PFSK-1 (cell line): Measurements from ENCODE around the gene DCTN1.

Experiments
- POLR2AphosphoS5 ChIP-seq: IDR thresholded peaks from 2 replicates; pipeline ENCODE4 v1.6.1; 2012; ENCODE audit warnings: low read depth, mild to moderate bottlenecking, control low read depth, low read length, moderate library complexity
- SIN3A ChIP-seq: IDR thresholded peaks from 2 replicates; pipeline ENCODE4 v1.6.1; 2012; ENCODE audit warnings: mild to moderate bottlenecking, low read length, moderate library complexity, borderline replicate concordance; ENCODE audit not compliant: insufficient read depth
- TAF1 ChIP-seq: IDR thresholded peaks from 2 replicates; pipeline ENCODE4 v1.6.1; 2012; ENCODE audit warnings: low read length, control low read depth, borderline replicate concordance; ENCODE audit not compliant: insufficient read depth
- TF ChIP-seq, protein P1 (sequence below), 2 experiments: IDR thresholded peaks; 2 replicates each; pipeline versions ENCODE4 v1.6.1 to v1.8.0; 2011 to 2012; ENCODE audit warnings: low read depth in 2 of 2, low read length in 2 of 2, control low read depth in 1 of 2, inconsistent platforms in 1 of 2, mild to moderate bottlenecking in 1 of 2, moderate library complexity in 1 of 2; ENCODE audit not compliant: insufficient read depth in 1 of 2

DNA sequence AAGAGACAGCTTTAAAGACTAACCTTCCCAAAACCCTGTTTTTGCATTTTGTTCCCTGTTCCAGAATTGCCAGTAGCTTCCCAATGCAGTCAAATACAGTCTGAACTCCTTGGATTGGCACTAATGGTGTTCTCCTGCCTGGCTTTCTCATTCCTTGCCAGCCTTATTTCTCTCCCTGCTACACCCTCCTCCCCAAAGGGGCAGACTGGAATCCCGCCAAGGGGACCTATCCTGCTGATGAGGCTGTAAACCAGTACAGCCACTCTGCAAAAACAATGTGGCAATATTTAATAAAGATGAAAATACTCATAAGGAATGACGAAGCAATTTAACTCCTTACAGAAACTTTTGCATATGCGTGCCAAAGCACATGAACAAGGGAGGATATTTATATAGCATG lies 32.4 kb downstream of the DCTN1 start:
- TF ChIP-seq, protein P1, sequence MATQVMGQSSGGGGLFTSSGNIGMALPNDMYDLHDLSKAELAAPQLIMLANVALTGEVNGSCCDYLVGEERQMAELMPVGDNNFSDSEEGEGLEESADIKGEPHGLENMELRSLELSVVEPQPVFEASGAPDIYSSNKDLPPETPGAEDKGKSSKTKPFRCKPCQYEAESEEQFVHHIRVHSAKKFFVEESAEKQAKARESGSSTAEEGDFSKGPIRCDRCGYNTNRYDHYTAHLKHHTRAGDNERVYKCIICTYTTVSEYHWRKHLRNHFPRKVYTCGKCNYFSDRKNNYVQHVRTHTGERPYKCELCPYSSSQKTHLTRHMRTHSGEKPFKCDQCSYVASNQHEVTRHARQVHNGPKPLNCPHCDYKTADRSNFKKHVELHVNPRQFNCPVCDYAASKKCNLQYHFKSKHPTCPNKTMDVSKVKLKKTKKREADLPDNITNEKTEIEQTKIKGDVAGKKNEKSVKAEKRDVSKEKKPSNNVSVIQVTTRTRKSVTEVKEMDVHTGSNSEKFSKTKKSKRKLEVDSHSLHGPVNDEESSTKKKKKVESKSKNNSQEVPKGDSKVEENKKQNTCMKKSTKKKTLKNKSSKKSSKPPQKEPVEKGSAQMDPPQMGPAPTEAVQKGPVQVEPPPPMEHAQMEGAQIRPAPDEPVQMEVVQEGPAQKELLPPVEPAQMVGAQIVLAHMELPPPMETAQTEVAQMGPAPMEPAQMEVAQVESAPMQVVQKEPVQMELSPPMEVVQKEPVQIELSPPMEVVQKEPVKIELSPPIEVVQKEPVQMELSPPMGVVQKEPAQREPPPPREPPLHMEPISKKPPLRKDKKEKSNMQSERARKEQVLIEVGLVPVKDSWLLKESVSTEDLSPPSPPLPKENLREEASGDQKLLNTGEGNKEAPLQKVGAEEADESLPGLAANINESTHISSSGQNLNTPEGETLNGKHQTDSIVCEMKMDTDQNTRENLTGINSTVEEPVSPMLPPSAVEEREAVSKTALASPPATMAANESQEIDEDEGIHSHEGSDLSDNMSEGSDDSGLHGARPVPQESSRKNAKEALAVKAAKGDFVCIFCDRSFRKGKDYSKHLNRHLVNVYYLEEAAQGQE (IDR thresholded peaks at IDR 0.05; ENCODE audit: insufficient read depth in 1 of 2, low read depth in 2 of 2, low read length in 2 of 2), result no peak
- TF ChIP-seq POLR2AphosphoS5 (no peak), SIN3A (no peak), TAF1 (no peak)
